GM23338 (cell line): ENCODE data around the gene ROBO1.

Experiments used
- CREB1 ChIP-seq: fragments of 250-450 bp; sonication (Bioruptor Pico); IDR thresholded peaks from 2 replicates; pipeline ENCODE4 v1.5.0; 2020; ENCODE audit warnings: low read depth, mild to moderate bottlenecking, moderate library complexity
- EZH2 ChIP-seq: fragments of 200-600 bp; sonication (generic); IDR thresholded peaks from one replicate; pipeline ENCODE4 v1.8.0; 2017; ENCODE audit warnings: antibody characterized with exemption, mild to moderate bottlenecking, low read depth; ENCODE audit not compliant: unreplicated experiment
- EZH2phosphoT487 ChIP-seq: fragments of 200-600 bp; sonication (generic); IDR thresholded peaks from one replicate; pipeline ENCODE4 v1.8.1; 2018; ENCODE audit warnings: antibody characterized with exemption; ENCODE audit not compliant: unreplicated experiment
- POLR2AphosphoS5 ChIP-seq: IDR thresholded peaks from 2 replicates; pipeline ENCODE4 v1.6.1; 2016; ENCODE audit warnings: antibody characterized with exemption, low read depth
- ZNF114 ChIP-seq: fragments of 250-450 bp; sonication (Bioruptor Pico); IDR thresholded peaks from 2 replicates; pipeline ENCODE4 v1.5.0; 2020; ENCODE audit warnings: mild to moderate bottlenecking, moderate library complexity
- TF ChIP-seq, protein P1 (sequence below), 2 experiments: fragments of 200-600 bp in 1 of 2; sonication (generic) in 1 of 2; conservative IDR thresholded peaks; 2 replicates each; pipeline versions ENCODE4 v1.5.1 to v1.6.1; 2016 to 2017; ENCODE audit warnings: antibody characterized with exemption in 2 of 2, low read depth in 2 of 2, mild to moderate bottlenecking in 2 of 2, moderate library complexity in 1 of 2
- TF ChIP-seq, protein P2 (sequence below): IDR thresholded peaks from 2 replicates; pipeline ENCODE4 v1.6.1; 2016; ENCODE audit warnings: antibody characterized with exemption
- TF ChIP-seq, protein P3 (sequence below): IDR thresholded peaks from one replicate; pipeline ENCODE4 v1.6.1; 2018; ENCODE audit warnings: antibody characterized with exemption; ENCODE audit not compliant: unreplicated experiment

DNA sequence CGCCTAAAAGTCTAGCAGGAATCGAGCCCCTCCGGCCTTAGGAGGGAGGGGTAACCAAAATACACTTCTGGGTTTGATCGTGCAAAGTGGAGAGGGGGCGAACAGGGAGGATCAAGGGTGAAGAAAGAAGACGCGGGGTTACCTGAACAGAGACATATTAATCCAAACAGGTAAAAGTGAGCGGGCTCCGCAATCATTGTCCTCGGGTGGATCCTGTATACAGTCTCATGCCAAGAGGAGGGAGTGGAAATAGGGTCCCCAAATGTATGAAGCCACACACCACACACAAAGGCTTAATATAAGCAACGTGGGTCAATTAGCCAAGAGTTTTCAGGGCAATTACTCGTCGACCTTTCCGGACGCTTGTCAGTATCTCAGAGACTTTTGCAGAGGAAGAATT lies 749.5 kb downstream of the ROBO1 start:
- TF ChIP-seq POLR2AphosphoS5 (no peak), EZH2 (no peak), CREB1 (CRISPR knock-in tag) (no peak), ZNF114 (no peak), EZH2phosphoT487 (no peak)
- TF ChIP-seq, protein P1, sequence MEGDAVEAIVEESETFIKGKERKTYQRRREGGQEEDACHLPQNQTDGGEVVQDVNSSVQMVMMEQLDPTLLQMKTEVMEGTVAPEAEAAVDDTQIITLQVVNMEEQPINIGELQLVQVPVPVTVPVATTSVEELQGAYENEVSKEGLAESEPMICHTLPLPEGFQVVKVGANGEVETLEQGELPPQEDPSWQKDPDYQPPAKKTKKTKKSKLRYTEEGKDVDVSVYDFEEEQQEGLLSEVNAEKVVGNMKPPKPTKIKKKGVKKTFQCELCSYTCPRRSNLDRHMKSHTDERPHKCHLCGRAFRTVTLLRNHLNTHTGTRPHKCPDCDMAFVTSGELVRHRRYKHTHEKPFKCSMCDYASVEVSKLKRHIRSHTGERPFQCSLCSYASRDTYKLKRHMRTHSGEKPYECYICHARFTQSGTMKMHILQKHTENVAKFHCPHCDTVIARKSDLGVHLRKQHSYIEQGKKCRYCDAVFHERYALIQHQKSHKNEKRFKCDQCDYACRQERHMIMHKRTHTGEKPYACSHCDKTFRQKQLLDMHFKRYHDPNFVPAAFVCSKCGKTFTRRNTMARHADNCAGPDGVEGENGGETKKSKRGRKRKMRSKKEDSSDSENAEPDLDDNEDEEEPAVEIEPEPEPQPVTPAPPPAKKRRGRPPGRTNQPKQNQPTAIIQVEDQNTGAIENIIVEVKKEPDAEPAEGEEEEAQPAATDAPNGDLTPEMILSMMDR (conservative IDR thresholded peaks at IDR 0.05; ENCODE audit: low read depth in 2 of 2), result no peak
- TF ChIP-seq, protein P2, sequence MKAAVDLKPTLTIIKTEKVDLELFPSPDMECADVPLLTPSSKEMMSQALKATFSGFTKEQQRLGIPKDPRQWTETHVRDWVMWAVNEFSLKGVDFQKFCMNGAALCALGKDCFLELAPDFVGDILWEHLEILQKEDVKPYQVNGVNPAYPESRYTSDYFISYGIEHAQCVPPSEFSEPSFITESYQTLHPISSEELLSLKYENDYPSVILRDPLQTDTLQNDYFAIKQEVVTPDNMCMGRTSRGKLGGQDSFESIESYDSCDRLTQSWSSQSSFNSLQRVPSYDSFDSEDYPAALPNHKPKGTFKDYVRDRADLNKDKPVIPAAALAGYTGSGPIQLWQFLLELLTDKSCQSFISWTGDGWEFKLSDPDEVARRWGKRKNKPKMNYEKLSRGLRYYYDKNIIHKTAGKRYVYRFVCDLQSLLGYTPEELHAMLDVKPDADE, result no peak
- TF ChIP-seq, protein P3, sequence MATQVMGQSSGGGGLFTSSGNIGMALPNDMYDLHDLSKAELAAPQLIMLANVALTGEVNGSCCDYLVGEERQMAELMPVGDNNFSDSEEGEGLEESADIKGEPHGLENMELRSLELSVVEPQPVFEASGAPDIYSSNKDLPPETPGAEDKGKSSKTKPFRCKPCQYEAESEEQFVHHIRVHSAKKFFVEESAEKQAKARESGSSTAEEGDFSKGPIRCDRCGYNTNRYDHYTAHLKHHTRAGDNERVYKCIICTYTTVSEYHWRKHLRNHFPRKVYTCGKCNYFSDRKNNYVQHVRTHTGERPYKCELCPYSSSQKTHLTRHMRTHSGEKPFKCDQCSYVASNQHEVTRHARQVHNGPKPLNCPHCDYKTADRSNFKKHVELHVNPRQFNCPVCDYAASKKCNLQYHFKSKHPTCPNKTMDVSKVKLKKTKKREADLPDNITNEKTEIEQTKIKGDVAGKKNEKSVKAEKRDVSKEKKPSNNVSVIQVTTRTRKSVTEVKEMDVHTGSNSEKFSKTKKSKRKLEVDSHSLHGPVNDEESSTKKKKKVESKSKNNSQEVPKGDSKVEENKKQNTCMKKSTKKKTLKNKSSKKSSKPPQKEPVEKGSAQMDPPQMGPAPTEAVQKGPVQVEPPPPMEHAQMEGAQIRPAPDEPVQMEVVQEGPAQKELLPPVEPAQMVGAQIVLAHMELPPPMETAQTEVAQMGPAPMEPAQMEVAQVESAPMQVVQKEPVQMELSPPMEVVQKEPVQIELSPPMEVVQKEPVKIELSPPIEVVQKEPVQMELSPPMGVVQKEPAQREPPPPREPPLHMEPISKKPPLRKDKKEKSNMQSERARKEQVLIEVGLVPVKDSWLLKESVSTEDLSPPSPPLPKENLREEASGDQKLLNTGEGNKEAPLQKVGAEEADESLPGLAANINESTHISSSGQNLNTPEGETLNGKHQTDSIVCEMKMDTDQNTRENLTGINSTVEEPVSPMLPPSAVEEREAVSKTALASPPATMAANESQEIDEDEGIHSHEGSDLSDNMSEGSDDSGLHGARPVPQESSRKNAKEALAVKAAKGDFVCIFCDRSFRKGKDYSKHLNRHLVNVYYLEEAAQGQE, result no peak
